NT2/D1 (cell line): Measurements from ENCODE around the gene GTF2H3.

Source experiments
- DNase-seq: peaks from one replicate; pipeline ENCODE4 v3.0.0-alpha.2; 2011; ENCODE audit warnings: low read depth, low spot score
- H3K27me3 ChIP-seq: 2 replicates; pipeline ENCODE4 v1.6.0; 2011; ENCODE audit warnings: mild to moderate bottlenecking; ENCODE audit not compliant: insufficient read length, insufficient read depth
- H3K36me3 ChIP-seq: 2 replicates; pipeline ENCODE4 v1.6.1; 2011; ENCODE audit warnings: mild to moderate bottlenecking, low read length, mixed read lengths; ENCODE audit not compliant: insufficient read depth, insufficient read length
- H3K4me1 ChIP-seq: 2 replicates; pipeline ENCODE4 v1.5.1; 2011; ENCODE audit not compliant: insufficient read depth, insufficient read length
- H3K4me3 ChIP-seq: 2 replicates; pipeline ENCODE4 v1.5.1; 2011; ENCODE audit warnings: low read depth; ENCODE audit not compliant: insufficient read length
- H3K9ac ChIP-seq: 2 replicates; pipeline ENCODE4 v1.6.0; 2011; ENCODE audit warnings: low read depth; ENCODE audit not compliant: insufficient read length
- H3K9me3 ChIP-seq: 2 replicates; pipeline ENCODE4 v1.5.1; 2011; ENCODE audit warnings: mild to moderate bottlenecking, low read length; ENCODE audit not compliant: insufficient read depth
- SUZ12 ChIP-seq: IDR thresholded peaks from 2 replicates; pipeline ENCODE4 v1.6.1; 2011; ENCODE audit not compliant: insufficient read length, insufficient read depth; ENCODE audit errors: extremely low read depth
- YY1 ChIP-seq: IDR thresholded peaks from 2 replicates; pipeline ENCODE4 v1.6.1; 2011; ENCODE audit not compliant: insufficient read length, insufficient read depth
- ZNF274 ChIP-seq: IDR thresholded peaks from 2 replicates; pipeline ENCODE4 v1.6.1; 2011; ENCODE audit warnings: mild to moderate bottlenecking, low read depth, low read length

Gene GTF2H3

GRCh38 chr12:123645878-123646277, 12.2 kb downstream of the GTF2H3 start:
- H3K4me1 ChIP-seq: no peaks in the 10 kb centered on the region
- H3K27me3 ChIP-seq: no peaks in the 10 kb centered on the region
- TF ChIP-seq SUZ12 (no peak), YY1 (no peak), ZNF274 (no peak)
- no peaks in the 10 kb centered on the region for H3K9me3 ChIP-seq
- DNase-seq: no peak
- peaks cover 81% of the 10 kb centered on the region for H3K36me3 ChIP-seq
- H3K9ac ChIP-seq: no peak overlapping the region
- no peak overlapping the region for H3K4me3 ChIP-seq

GRCh38 chr12:123648401-123648800, 14.8 kb downstream of the GTF2H3 start:
- H3K9me3 ChIP-seq: no peaks in the 10 kb centered on the region
- H3K36me3 ChIP-seq: peaks cover 87% of the 10 kb centered on the region
- no peak overlapping the region for H3K4me3 ChIP-seq
- H3K27me3 ChIP-seq: no peaks in the 10 kb centered on the region
- H3K4me1 ChIP-seq: no peaks in the 10 kb centered on the region
- TF ChIP-seq ZNF274 (no peak), YY1 (no peak), SUZ12 (no peak)
- H3K9ac ChIP-seq: no peak overlapping the region
- no peak for DNase-seq

- no peak overlapping the region for H3K9ac ChIP-seq
- H3K4me1 ChIP-seq: no peaks in the 10 kb centered on the region
- TF ChIP-seq SUZ12: no peak
- no peaks in the 10 kb centered on the region for H3K9me3 ChIP-seq
- H3K27me3 ChIP-seq: no peaks in the 10 kb centered on the region
- H3K4me3 ChIP-seq: no peak overlapping the region
- peaks cover 84% of the 10 kb centered on the region for H3K36me3 ChIP-seq
- no peak for DNase-seq
Measured at GRCh38 chr12:123654129-123654701, 20.6 kb downstream of the GTF2H3 start.

GRCh38 chr12:123655420-123655819, 21.8 kb downstream of the GTF2H3 start:
- H3K9me3 ChIP-seq: no peaks in the 10 kb centered on the region
- H3K36me3 ChIP-seq: peaks cover 84% of the 10 kb centered on the region
- no peak overlapping the region for H3K4me3 ChIP-seq
- no peaks in the 10 kb centered on the region for H3K4me1 ChIP-seq
- no peaks in the 10 kb centered on the region for H3K27me3 ChIP-seq
- no peak overlapping the region for H3K9ac ChIP-seq
- no peak for DNase-seq
- TF ChIP-seq ZNF274: no peak
- TF ChIP-seq YY1: no peak
- no peak for TF ChIP-seq SUZ12

- H3K9ac ChIP-seq: no peak overlapping the region
- no peak overlapping the region for H3K4me3 ChIP-seq
- no peaks in the 10 kb centered on the region for H3K4me1 ChIP-seq
- DNase-seq: no peak
- H3K36me3 ChIP-seq: peaks cover 87% of the 10 kb centered on the region
- no peaks in the 10 kb centered on the region for H3K27me3 ChIP-seq
- TF ChIP-seq SUZ12 (no peak), ZNF274 (no peak), YY1 (no peak)
- H3K9me3 ChIP-seq: no peaks in the 10 kb centered on the region
Measured at GRCh38 chr12:123656392-123656791, 22.8 kb downstream of the GTF2H3 start.

GRCh38 chr12:123657211-123657610, 23.6 kb downstream of the GTF2H3 start:
- H3K27me3 ChIP-seq: no peaks in the 10 kb centered on the region
- H3K9ac ChIP-seq: no peak overlapping the region
- peaks cover 87% of the 10 kb centered on the region for H3K36me3 ChIP-seq
- TF ChIP-seq ZNF274: no peak
- no peak for TF ChIP-seq YY1
- no peak for TF ChIP-seq SUZ12
- no peaks in the 10 kb centered on the region for H3K9me3 ChIP-seq
- H3K4me1 ChIP-seq: no peaks in the 10 kb centered on the region
- no peak overlapping the region for H3K4me3 ChIP-seq
- DNase-seq: no peak

- H3K9me3 ChIP-seq: no peaks in the 10 kb centered on the region
- H3K9ac ChIP-seq: no peak overlapping the region
- TF ChIP-seq ZNF274 (no peak), SUZ12 (no peak), YY1 (no peak)
- DNase-seq: no peak
- H3K4me1 ChIP-seq: no peaks in the 10 kb centered on the region
- H3K36me3 ChIP-seq: peaks cover 78% of the 10 kb centered on the region
- H3K27me3 ChIP-seq: no peaks in the 10 kb centered on the region
- no peak overlapping the region for H3K4me3 ChIP-seq
Measured at GRCh38 chr12:123659996-123660727, 26.5 kb downstream of the GTF2H3 start.
